ENCODE data around the gene ACTG2.

Gene ACTG2

GRCh38 chr2:73964223-73964622 lies 71.4 kb downstream of the ACTG2 start:
- Histone ChIP-seq H3K9ac (ENCODE audit: low read depth, low read length) (no peak overlapping the region), H3K27me3 (ENCODE audit: control insufficient read depth, insufficient read depth, low read length) (peaks cover 3% of the 10 kb centered on the region), H3K4me3 (ENCODE audit: low read depth, low read length) (no peak overlapping the region), H3K4me1 (ENCODE audit: control insufficient read depth, insufficient read depth, low read length) (peaks cover 2% of the 10 kb centered on the region), H3K9me3 (ENCODE audit: control insufficient read depth, insufficient read depth, low read length) (no peaks in the 10 kb centered on the region), H3K36me3 (ENCODE audit: control insufficient read depth, insufficient read depth, low read length) (no peaks in the 10 kb centered on the region)

- no peaks in the 10 kb centered on the region for H3K9me3 ChIP-seq (ENCODE audit: control insufficient read depth, insufficient read depth, low read length)
- no peak overlapping the region for H3K4me3 ChIP-seq (ENCODE audit: low read depth, low read length)
- no peak overlapping the region for H3K9ac ChIP-seq (ENCODE audit: low read depth, low read length)
- H3K4me1 ChIP-seq (ENCODE audit: control insufficient read depth, insufficient read depth, low read length), result peaks cover 2% of the 10 kb centered on the region
- H3K27me3 ChIP-seq (ENCODE audit: control insufficient read depth, insufficient read depth, low read length), result peaks cover 3% of the 10 kb centered on the region
- H3K36me3 ChIP-seq (ENCODE audit: control insufficient read depth, insufficient read depth, low read length), result no peaks in the 10 kb centered on the region
Measured at GRCh38 chr2:73965053-73965452, 72.2 kb downstream of the ACTG2 start.

GRCh38 chr2:73968357-73968937 lies 75.6 kb downstream of the ACTG2 start:
- H3K27me3 ChIP-seq (ENCODE audit: control insufficient read depth, insufficient read depth, low read length), result peaks cover 3% of the 10 kb centered on the region
- no peak overlapping the region for H3K4me3 ChIP-seq (ENCODE audit: low read depth, low read length)
- no peaks in the 10 kb centered on the region for H3K9me3 ChIP-seq (ENCODE audit: control insufficient read depth, insufficient read depth, low read length)
- H3K4me1 ChIP-seq (ENCODE audit: control insufficient read depth, insufficient read depth, low read length), result peaks cover 7% of the 10 kb centered on the region
- H3K9ac ChIP-seq (ENCODE audit: low read depth, low read length), result no peak overlapping the region
- no peaks in the 10 kb centered on the region for H3K36me3 ChIP-seq (ENCODE audit: control insufficient read depth, insufficient read depth, low read length)

GRCh38 chr2:73969356-73969755 lies 76.5 kb downstream of the ACTG2 start:
- Histone ChIP-seq H3K4me1 (ENCODE audit: control insufficient read depth, insufficient read depth, low read length) (peaks cover 7% of the 10 kb centered on the region), H3K9ac (ENCODE audit: low read depth, low read length) (no peak overlapping the region), H3K4me3 (ENCODE audit: low read depth, low read length) (no peak overlapping the region), H3K27me3 (ENCODE audit: control insufficient read depth, insufficient read depth, low read length) (peaks cover 3% of the 10 kb centered on the region), H3K9me3 (ENCODE audit: control insufficient read depth, insufficient read depth, low read length) (no peaks in the 10 kb centered on the region), H3K36me3 (ENCODE audit: control insufficient read depth, insufficient read depth, low read length) (no peaks in the 10 kb centered on the region)
